Gastroesophageal sphincter (tissue), 4 donors: ENCODE measurements around the gene HEPN1. TPM values are rescaled to one million over a fixed set of nuclear protein-coding genes. Genes with fewer than 3 reads are reported as not detected.
"Not testable (repeated sequence)": the region's sequence is repeated elsewhere in the genome, so short reads cannot be mapped to it uniquely, and the experiment has no call there.

Experiments
- ATAC-seq: fragments of 150-250 bp; one replicate; pipeline ENCODE4 v1.9.1; 2016; ENCODE audit warnings: mild to moderate bottlenecking, moderate library complexity
- H3K27ac ChIP-seq, 4 donors: fragments of 200-600 bp; sonication (generic) in 3 of 4; 1 replicate in 3 of 4; 2 replicates in 1 of 4; pipeline ENCODE4 v1.5.1; 2016 to 2019
- H3K27me3 ChIP-seq: fragments of 200-600 bp; sonication (generic); one replicate; pipeline ENCODE4 v1.5.1; 2019
- H3K36me3 ChIP-seq, 2 donors: fragments of 200-600 bp; sonication (generic); one replicate each; pipeline ENCODE4 v1.5.1; 2019; ENCODE audit warnings: control low read depth in 1 of 2
- H3K4me1 ChIP-seq, 3 donors: fragments of 200-600 bp; sonication (generic); 1 replicate in 2 of 3; 2 replicates in 1 of 3; pipeline ENCODE4 v1.5.1; 2016 to 2019; ENCODE audit warnings: control low read depth in 2 of 3
- H3K4me3 ChIP-seq, 2 donors: fragments of 200-600 bp; sonication (generic); one replicate each; pipeline ENCODE4 v1.5.1; 2019; ENCODE audit warnings: mild to moderate bottlenecking in 1 of 2, moderate library complexity in 1 of 2
- H3K9me3 ChIP-seq, 3 donors: fragments of 200-600 bp; sonication (generic); one replicate each; pipeline ENCODE4 v1.5.1; 2017 to 2019; ENCODE audit warnings: control low read depth in 2 of 3
- EP300 ChIP-seq: sonication (generic); formaldehyde crosslinking; IDR thresholded peaks from one replicate; pipeline ENCODE4 v1.6.1; 2017; ENCODE audit warnings: antibody characterized with exemption, mild to moderate bottlenecking
- POLR2A ChIP-seq, 2 donors: fragments of 450-650 bp; IDR thresholded peaks; one replicate each; pipeline ENCODE4 v1.6.1; 2017; ENCODE audit warnings: antibody characterized with exemption in 2 of 2, mild to moderate bottlenecking in 2 of 2, moderate library complexity in 1 of 2
- POLR2AphosphoS5 ChIP-seq: sonication (generic); formaldehyde crosslinking; IDR thresholded peaks from one replicate; pipeline ENCODE4 v1.6.1; 2017; ENCODE audit warnings: antibody characterized with exemption
- WGBS, 2 donors: methylation state at CpG; one replicate each; pipeline ENCODE4 v1.1.5; 2018; ENCODE audit warnings: low coverage in 1 of 2; 5-methylcytosine and 5-hydroxymethylcytosine counted together
- total RNA-seq, 4 donors: library from RNA; depleted of rRNA; stranded (reverse); fragments of >200 nt; gene quantifications; one replicate each; pipeline ENCODE4 v1.1.0, GENCODE V29; 2016
- TF ChIP-seq, protein P1 (sequence below), 4 experiments: fragments of 200-600 bp in 2 of 4; fragments of 450-650 bp in 2 of 4; sonication (generic) in 1 of 4; IDR thresholded peaks; one replicate each; pipeline ENCODE4 v1.5.1; 2017 to 2019; ENCODE audit warnings: antibody characterized with exemption in 4 of 4, mild to moderate bottlenecking in 2 of 4, moderate library complexity in 2 of 4

Gene HEPN1
- total RNA-seq, 4 donors from 2014 or later = 0.67 TPM; not detected in 3

DNA sequence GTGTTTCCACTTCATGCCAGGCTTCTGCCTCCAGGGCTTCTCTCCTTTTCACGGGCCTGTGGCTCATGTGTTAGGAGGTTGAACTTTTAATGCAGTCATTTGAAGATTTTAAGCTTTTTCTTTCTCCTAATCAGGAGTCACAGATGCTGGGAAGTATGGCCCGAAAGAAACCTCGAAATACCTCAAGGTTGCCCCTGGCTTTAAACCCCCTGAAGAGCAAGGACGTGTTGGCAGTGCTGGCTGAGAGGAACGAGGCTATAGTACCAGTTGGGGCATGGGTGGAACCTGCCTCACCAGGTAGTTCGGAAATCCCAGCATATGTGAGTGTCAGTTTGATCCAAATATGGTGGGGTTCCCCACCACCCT, 35.5 kb downstream of the HEPN1 start:
- no peak for TF ChIP-seq POLR2AphosphoS5
- no peak for TF ChIP-seq POLR2A (IDR thresholded peaks at IDR 0.05)
- TF ChIP-seq, protein P1, sequence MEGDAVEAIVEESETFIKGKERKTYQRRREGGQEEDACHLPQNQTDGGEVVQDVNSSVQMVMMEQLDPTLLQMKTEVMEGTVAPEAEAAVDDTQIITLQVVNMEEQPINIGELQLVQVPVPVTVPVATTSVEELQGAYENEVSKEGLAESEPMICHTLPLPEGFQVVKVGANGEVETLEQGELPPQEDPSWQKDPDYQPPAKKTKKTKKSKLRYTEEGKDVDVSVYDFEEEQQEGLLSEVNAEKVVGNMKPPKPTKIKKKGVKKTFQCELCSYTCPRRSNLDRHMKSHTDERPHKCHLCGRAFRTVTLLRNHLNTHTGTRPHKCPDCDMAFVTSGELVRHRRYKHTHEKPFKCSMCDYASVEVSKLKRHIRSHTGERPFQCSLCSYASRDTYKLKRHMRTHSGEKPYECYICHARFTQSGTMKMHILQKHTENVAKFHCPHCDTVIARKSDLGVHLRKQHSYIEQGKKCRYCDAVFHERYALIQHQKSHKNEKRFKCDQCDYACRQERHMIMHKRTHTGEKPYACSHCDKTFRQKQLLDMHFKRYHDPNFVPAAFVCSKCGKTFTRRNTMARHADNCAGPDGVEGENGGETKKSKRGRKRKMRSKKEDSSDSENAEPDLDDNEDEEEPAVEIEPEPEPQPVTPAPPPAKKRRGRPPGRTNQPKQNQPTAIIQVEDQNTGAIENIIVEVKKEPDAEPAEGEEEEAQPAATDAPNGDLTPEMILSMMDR (IDR thresholded peaks at IDR 0.05) = no peak
- no peak for TF ChIP-seq EP300
- Histone ChIP-seq H3K4me1 (peaks cover 4 to 15% (median 10%) of the 10 kb centered on the region in 3 donors), H3K27me3 (no peaks in the 10 kb centered on the region), H3K36me3 (no peaks in the 10 kb centered on the region), H3K27ac (peak overlapping the region in 3 of 4 donors; percentile 21 to 88 (median 87)), H3K9me3 (peaks cover 0 to 2% (median 0%) of the 10 kb centered on the region in 3 donors), H3K4me3 (peak overlapping the region; percentile 55 to 73)
- 22 to 33% methylated on average over 4 to 6 of the region's 6 CpGs for WGBS, 2 donors
- ATAC-seq = no peak

DNA sequence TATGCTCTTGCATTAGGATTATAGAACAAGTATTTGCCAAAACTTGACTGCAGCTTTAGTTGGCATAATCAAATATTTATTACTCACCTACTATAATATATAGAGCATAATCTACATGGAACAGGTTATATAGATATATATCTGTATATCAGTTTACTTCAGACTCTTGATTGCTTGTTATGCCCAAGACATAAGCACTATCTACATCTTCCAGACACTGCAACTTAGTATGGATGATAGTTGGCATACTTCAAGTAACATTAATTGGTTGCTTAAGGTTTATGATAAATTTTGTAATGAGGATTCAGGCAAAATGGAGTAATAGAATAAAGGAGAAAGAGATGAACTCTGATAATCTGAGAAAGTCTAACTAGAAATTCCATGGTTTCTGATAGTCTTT, 36.0 kb downstream of the HEPN1 start:
- Histone ChIP-seq H3K9me3 (no peaks in the 10 kb centered on the region), H3K27ac (no peak overlapping the region), H3K27me3 (no peaks in the 10 kb centered on the region), H3K4me1 (peaks cover 4 to 15% (median 10%) of the 10 kb centered on the region in 3 donors), H3K36me3 (no peaks in the 10 kb centered on the region), H3K4me3 (no peak overlapping the region)
- ATAC-seq = no peak
- TF ChIP-seq, protein P1 (IDR thresholded peaks at IDR 0.05) = no peak
- TF ChIP-seq POLR2AphosphoS5 (no peak), EP300 (no peak), POLR2A (IDR thresholded peaks at IDR 0.05) (no peak)

DNA sequence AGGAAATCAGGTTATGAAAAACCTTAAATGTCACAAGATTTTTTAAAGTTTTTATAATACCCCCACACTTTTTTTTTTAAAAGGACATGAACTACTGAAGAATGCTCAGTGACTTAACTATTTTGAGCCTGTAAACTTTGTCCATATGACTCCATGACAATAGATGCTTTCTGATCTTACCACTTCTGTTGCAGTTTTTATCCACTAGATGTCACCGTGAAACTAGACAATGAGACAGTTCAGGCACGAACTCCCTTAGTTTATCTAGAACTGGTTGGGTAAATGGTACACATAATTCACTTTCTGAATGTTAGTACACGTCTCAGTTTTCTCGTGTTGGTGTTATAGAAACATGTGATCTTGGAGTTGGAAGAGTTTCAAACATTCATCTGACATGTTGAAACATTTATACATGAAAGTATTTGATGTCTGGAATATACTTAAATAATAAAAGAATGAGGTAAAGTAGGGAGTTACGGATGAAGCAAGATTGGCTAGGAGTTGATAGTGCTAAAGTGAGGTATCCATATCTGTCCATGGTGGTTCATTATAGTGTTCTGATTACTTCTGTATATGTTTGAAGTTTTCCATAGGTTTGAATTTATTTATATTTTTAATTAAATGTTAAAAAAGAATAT, 43.0 kb downstream of the HEPN1 start:
- WGBS, 2 donors = 17 to 21% methylated on average over 5 of the region's 5 CpGs
- Histone ChIP-seq H3K4me1 (no peaks in the 10 kb centered on the region), H3K27ac (no peak overlapping the region), H3K27me3 (no peaks in the 10 kb centered on the region), H3K9me3 (no peaks in the 10 kb centered on the region), H3K4me3 (no peak overlapping the region), H3K36me3 (no peaks in the 10 kb centered on the region)
- TF ChIP-seq, protein P1 (IDR thresholded peaks at IDR 0.05) = peak; percentile 20 to 72 (median 66)
- no peak for TF ChIP-seq EP300
- peak; percentile 58 for ATAC-seq

DNA sequence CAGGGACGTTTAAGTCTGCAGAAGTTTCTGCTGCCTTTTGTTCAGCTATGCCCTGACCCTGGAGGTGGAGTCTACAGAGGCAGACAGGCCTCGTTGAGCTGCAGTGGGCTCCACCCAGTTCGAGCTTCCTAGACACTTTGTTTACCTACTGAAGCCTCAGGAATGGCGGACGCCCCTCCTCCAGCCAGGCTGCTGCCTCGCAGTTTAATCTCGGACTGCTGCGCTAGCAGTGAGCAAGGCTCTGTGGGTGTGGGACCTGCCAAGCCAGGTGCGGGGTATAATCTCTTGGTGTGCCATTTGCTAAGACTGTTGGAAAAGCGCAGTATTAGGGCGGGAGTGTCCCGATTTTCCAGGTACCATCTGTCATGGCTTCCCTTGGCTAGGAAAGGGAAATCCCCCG, 49.1 kb downstream of the HEPN1 start:
- H3K27me3 ChIP-seq, H3K4me3 ChIP-seq, H3K27ac ChIP-seq, H3K4me1 ChIP-seq, H3K36me3 ChIP-seq, ATAC-seq, H3K9me3 ChIP-seq: not testable (repeated sequence)
- WGBS, 2 donors = no CpG with 5 or more reads among the region's 13 CpGs

Other genes starting within 250 kb of the HEPN1 start
- gene SIAE, start 245.5 kb upstream of the HEPN1 start, total RNA-seq = 1 to 10 TPM; 2.7 to 7.5 (median 4.0) TPM
- gene SPA17, start 245.3 kb upstream of the HEPN1 start, total RNA-seq = 10 to 100 TPM in 1 of 4 donors, 1 to 10 TPM in 3; 4.6 to 15.3 (median 7.4) TPM
- 1 to 10 TPM in 3 of 4 donors, under 1 TPM in 1; 0.66 to 2.4 (median 1.8) TPM for gene NRGN, start 179.3 kb upstream of the HEPN1 start, total RNA-seq
- 1 to 10 TPM in 2 of 4 donors, under 1 TPM in 1, not detected in 1; 0.58 to 3.2 (median 1.2) TPM for gene VSIG2, start 167.0 kb upstream of the HEPN1 start, total RNA-seq
- 10 to 100 TPM in 3 of 4 donors, 1 to 10 TPM in 1; 9.8 to 38.4 (median 22.4) TPM for gene ESAM, start 157.0 kb upstream of the HEPN1 start, total RNA-seq
- 10 to 100 TPM in 3 of 4 donors, 1 to 10 TPM in 1; 7.0 to 34.9 (median 13.0) TPM for gene MSANTD2, start 118.8 kb upstream of the HEPN1 start, total RNA-seq
- 10 to 100 TPM in 1 of 4 donors, 1 to 10 TPM in 3; 3.6 to 10.8 (median 9.2) TPM for gene ROBO3, start 53.8 kb upstream of the HEPN1 start, total RNA-seq
- gene ROBO4, start 21.4 kb upstream of the HEPN1 start, total RNA-seq = 10 to 100 TPM; 13.9 to 33.6 (median 23.4) TPM
- gene HEPACAM, start 16.8 kb downstream of the HEPN1 start, total RNA-seq = 1 to 10 TPM in 1 of 4 donors, under 1 TPM in 2, not detected in 1; 0.31 to 2.1 (median 0.81) TPM
- 1 to 10 TPM in 3 of 4 donors, under 1 TPM in 1; 0.69 to 1.7 (median 1.3) TPM for gene CCDC15, start 35.0 kb downstream of the HEPN1 start, total RNA-seq
- 1 to 10 TPM; 3.4 to 8.6 (median 6.6) TPM for gene SLC37A2, start 144.1 kb downstream of the HEPN1 start, total RNA-seq
- gene TMEM218, start 192.4 kb downstream of the HEPN1 start, total RNA-seq = 10 to 100 TPM; 14.7 to 20.0 (median 17.3) TPM
- gene PKNOX2, start 245.5 kb downstream of the HEPN1 start, total RNA-seq = 1 to 10 TPM; 1.2 to 5.7 (median 2.2) TPM